Prostate gland (tissue), 2 donors: Measurements from ENCODE around the gene RSBN1. TPM values are rescaled to one million over a fixed set of nuclear protein-coding genes. Genes with fewer than 3 reads are reported as not detected.

Experiments used
- DNase-seq: peaks from one replicate; pipeline ENCODE4 v3.0.0-alpha.2; 2019; ENCODE audit warnings: low spot score
- H3K27ac ChIP-seq, 2 donors: fragments of 200-600 bp; sonication (generic); 2 replicates each; pipeline ENCODE4 v1.5.1; 2017 to 2019
- H3K27me3 ChIP-seq: fragments of 200-600 bp; sonication (generic); replicated peaks from 2 replicates; pipeline ENCODE4 v1.5.1; 2019; ENCODE audit not compliant: insufficient read depth
- H3K36me3 ChIP-seq, 2 donors: fragments of 200-600 bp; sonication (generic); 1 replicate in 1 of 2; 2 replicates in 1 of 2; pipeline versions ENCODE4 v1.5.1 to v1.8.1; 2017 to 2019
- H3K4me1 ChIP-seq: fragments of 200-600 bp; sonication (generic); replicated peaks from 2 replicates; pipeline ENCODE4 v1.5.1; 2019
- H3K4me3 ChIP-seq, 2 donors: fragments of 200-600 bp; sonication (generic); 2 replicates each; pipeline ENCODE4 v1.5.1; 2017 to 2019
- H3K9me3 ChIP-seq: fragments of 200-600 bp; sonication (generic); 2 replicates; pipeline ENCODE4 v1.5.1; 2017
- POLR2A ChIP-seq: fragments of 450-650 bp; IDR thresholded peaks from one replicate; pipeline ENCODE4 v1.6.1; 2016; ENCODE audit warnings: antibody characterized with exemption, mild to moderate bottlenecking
- POLR2AphosphoS5 ChIP-seq: sonication (generic); formaldehyde crosslinking; IDR thresholded peaks from one replicate; pipeline ENCODE4 v1.6.1; 2017; ENCODE audit warnings: antibody characterized with exemption
- WGBS: methylation state at CpG from one replicate; pipeline ENCODE4 v1.1.5; 2018; 5-methylcytosine and 5-hydroxymethylcytosine counted together
- intact Hi-C: fragments of 100-400 bp; cut with DNase I; formaldehyde crosslinking; loops from one replicate; pipeline ENCODE4 v1.14.2; 2022
- total RNA-seq, 2 donors: library from RNA; depleted of rRNA; stranded (reverse); fragments of >200 nt; gene quantifications; one replicate each; pipeline ENCODE4 v1.1.0, GENCODE V29; 2016
- TF ChIP-seq, protein P1 (sequence below), 4 experiments: fragments of 200-600 bp in 2 of 4; fragments of 450-650 bp in 2 of 4; sonication (generic) in 2 of 4; IDR thresholded peaks; 1 replicate in 3 of 4; 2 replicates in 1 of 4; pipeline ENCODE4 v1.5.1; 2016 to 2019; ENCODE audit warnings: antibody characterized with exemption in 4 of 4, mild to moderate bottlenecking in 2 of 4, moderate library complexity in 2 of 4

Gene RSBN1
- total RNA-seq, 2 donors from 2014 or later: 23.1 to 24.0 TPM

DNA sequence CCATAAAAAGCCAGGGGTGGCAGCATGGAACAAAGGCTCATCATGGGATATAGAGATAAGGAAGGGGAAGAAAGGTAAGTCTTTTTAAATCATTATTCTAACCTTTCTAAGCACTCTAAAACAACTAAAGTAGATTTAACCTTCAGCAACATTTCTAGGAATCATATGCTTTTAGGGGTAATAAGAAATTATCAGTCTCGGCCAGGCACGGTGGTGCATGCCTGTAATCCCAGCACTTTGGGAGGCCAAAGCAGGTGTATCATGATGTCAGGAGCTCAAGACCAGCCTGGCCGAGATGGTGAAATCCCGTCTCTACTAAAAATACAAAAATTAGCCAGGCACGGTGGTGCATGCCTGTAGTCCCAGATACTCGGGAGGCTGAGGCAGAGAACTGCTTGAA lies 32.7 kb downstream of the RSBN1 start:
- no peaks in the 10 kb centered on the region for H3K27me3 ChIP-seq
- no peaks in the 10 kb centered on the region for H3K36me3 ChIP-seq
- WGBS: 96% methylated on average over 6 of the region's 6 CpGs
- no peaks in the 10 kb centered on the region for H3K4me1 ChIP-seq
- no peak for TF ChIP-seq POLR2AphosphoS5
- TF ChIP-seq, protein P1, sequence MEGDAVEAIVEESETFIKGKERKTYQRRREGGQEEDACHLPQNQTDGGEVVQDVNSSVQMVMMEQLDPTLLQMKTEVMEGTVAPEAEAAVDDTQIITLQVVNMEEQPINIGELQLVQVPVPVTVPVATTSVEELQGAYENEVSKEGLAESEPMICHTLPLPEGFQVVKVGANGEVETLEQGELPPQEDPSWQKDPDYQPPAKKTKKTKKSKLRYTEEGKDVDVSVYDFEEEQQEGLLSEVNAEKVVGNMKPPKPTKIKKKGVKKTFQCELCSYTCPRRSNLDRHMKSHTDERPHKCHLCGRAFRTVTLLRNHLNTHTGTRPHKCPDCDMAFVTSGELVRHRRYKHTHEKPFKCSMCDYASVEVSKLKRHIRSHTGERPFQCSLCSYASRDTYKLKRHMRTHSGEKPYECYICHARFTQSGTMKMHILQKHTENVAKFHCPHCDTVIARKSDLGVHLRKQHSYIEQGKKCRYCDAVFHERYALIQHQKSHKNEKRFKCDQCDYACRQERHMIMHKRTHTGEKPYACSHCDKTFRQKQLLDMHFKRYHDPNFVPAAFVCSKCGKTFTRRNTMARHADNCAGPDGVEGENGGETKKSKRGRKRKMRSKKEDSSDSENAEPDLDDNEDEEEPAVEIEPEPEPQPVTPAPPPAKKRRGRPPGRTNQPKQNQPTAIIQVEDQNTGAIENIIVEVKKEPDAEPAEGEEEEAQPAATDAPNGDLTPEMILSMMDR (IDR thresholded peaks at IDR 0.05): no peak
- no peak for TF ChIP-seq POLR2A
- H3K4me3 ChIP-seq: no peak overlapping the region
- H3K27ac ChIP-seq: no peak overlapping the region
- no peak for DNase-seq
- intact Hi-C loops: no loop called here
- H3K9me3 ChIP-seq: no peaks in the 10 kb centered on the region

GRCh38 chr1:113777561-113777960 lies 34.7 kb downstream of the RSBN1 start:
- WGBS: 85% methylated on average over 4 of the region's 4 CpGs
- Histone ChIP-seq H3K4me1 (no peaks in the 10 kb centered on the region), H3K4me3 (no peak overlapping the region), H3K36me3 (no peaks in the 10 kb centered on the region), H3K9me3 (no peaks in the 10 kb centered on the region), H3K27me3 (no peaks in the 10 kb centered on the region), H3K27ac (no peak overlapping the region)
- intact Hi-C loops: no loop called here
- TF ChIP-seq POLR2A: no peak
- no peak for TF ChIP-seq POLR2AphosphoS5
- TF ChIP-seq, protein P1 (IDR thresholded peaks at IDR 0.05): no peak
- no peak for DNase-seq

DNA sequence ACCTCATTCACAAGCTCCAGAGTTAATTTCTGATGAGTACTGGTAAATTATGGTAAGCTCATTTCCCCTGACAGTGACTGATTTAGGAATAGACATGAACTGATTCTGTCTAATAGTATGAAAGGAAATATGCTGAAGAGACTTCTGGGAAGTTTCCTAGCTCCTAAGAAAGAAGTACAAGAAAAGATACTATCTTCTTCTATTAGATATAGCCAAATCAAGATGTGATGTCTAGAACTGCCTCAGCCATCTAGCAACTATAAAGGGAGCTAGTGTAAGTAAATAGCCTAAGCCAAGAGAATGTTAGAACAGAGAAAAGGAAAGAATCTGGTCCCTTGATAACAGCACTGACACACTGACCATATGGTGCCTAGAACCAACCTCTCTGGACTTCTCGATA lies 42.2 kb downstream of the RSBN1 start:
- H3K36me3 ChIP-seq: no peaks in the 10 kb centered on the region

DNA sequence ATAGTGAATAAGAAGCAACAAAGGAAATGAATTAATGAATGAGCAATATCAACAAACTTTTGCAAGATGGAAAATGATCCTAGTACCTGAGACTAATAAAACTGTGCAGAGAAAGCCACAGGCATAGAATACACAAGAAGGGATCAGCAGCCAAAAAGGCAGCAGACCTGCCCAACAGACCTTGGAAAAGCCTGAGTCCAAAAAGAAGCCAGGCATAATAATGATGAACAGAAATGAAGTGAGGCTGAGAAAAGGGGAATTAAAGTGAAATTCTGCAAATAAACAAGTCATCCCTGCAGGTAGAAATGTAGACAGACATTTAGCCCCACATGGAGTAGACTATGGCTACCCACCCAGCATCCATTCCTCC lies 42.7 kb downstream of the RSBN1 start:
- Histone ChIP-seq H3K27ac (no peak overlapping the region), H3K27me3 (no peaks in the 10 kb centered on the region), H3K9me3 (no peaks in the 10 kb centered on the region), H3K4me3 (no peak overlapping the region), H3K36me3 (no peaks in the 10 kb centered on the region), H3K4me1 (no peaks in the 10 kb centered on the region)
- DNase-seq: no peak
- no peak for TF ChIP-seq POLR2A
- TF ChIP-seq, protein P1 (IDR thresholded peaks at IDR 0.05): no peak
- no peak for TF ChIP-seq POLR2AphosphoS5
- intact Hi-C loops: no loop called here

More for the DNA sequence above, 42.2 kb downstream of the RSBN1 start:
- H3K9me3 ChIP-seq: no peaks in the 10 kb centered on the region
- H3K27me3 ChIP-seq: no peaks in the 10 kb centered on the region
- 84% methylated on average over 1 of the region's 1 CpG for WGBS
- intact Hi-C loops: no loop called here
- H3K27ac ChIP-seq: no peak overlapping the region
- DNase-seq: no peak
- H3K4me3 ChIP-seq: no peak overlapping the region
- no peaks in the 10 kb centered on the region for H3K4me1 ChIP-seq
- TF ChIP-seq, protein P1 (IDR thresholded peaks at IDR 0.05): no peak
- no peak for TF ChIP-seq POLR2A
- TF ChIP-seq POLR2AphosphoS5: no peak

GRCh38 chr1:113768916-113769600 lies 43.2 kb downstream of the RSBN1 start:
- TF ChIP-seq POLR2AphosphoS5 (no peak), POLR2A (no peak)
- TF ChIP-seq, protein P1 (IDR thresholded peaks at IDR 0.05): no peak
- intact Hi-C loops: no loop called here
- H3K27me3 ChIP-seq: no peaks in the 10 kb centered on the region
- WGBS: 79% methylated on average over 1 of the region's 1 CpG
- no peak overlapping the region for H3K4me3 ChIP-seq
- H3K9me3 ChIP-seq: no peaks in the 10 kb centered on the region
- H3K36me3 ChIP-seq: no peaks in the 10 kb centered on the region
- H3K4me1 ChIP-seq: no peaks in the 10 kb centered on the region
- DNase-seq: no peak
- H3K27ac ChIP-seq: no peak overlapping the region
